ENCODE data around the gene TRPV2.

Gene TRPV2

GRCh38 chr17:16459271-16459670 lies 43.9 kb downstream of the TRPV2 start:
- no peak for DNase-seq (ENCODE audit: low spot score)

GRCh38 chr17:16459855-16460550 lies 44.6 kb downstream of the TRPV2 start:
- DNase-seq (ENCODE audit: low spot score) = no peak

GRCh38 chr17:16460796-16461605 lies 45.6 kb downstream of the TRPV2 start:
- DNase-seq (ENCODE audit: low spot score) = no peak

GRCh38 chr17:16461606-16461866 lies 46.2 kb downstream of the TRPV2 start:
- no peak for DNase-seq (ENCODE audit: low spot score)

GRCh38 chr17:16462070-16462864 lies 46.9 kb downstream of the TRPV2 start:
- no peak for DNase-seq (ENCODE audit: low spot score)

- no peak for DNase-seq (ENCODE audit: low spot score)
These were observed 48.3 kb downstream of the TRPV2 start for GRCh38 chr17:16463358-16464302.

- no peak for DNase-seq (ENCODE audit: low spot score)
These were observed 49.1 kb downstream of the TRPV2 start for GRCh38 chr17:16464303-16465051.

- no peak for DNase-seq (ENCODE audit: low spot score)
These were observed 49.6 kb downstream of the TRPV2 start for GRCh38 chr17:16465052-16465312.

- no peak for DNase-seq (ENCODE audit: low spot score)
These were observed 50.5 kb downstream of the TRPV2 start for GRCh38 chr17:16465861-16466338.

- DNase-seq (ENCODE audit: low spot score) = no peak
These were observed 51.0 kb downstream of the TRPV2 start for GRCh38 chr17:16466407-16466806.

GRCh38 chr17:16467044-16467443 lies 51.7 kb downstream of the TRPV2 start:
- DNase-seq (ENCODE audit: low spot score) = no peak

GRCh38 chr17:16467886-16468285 lies 52.5 kb downstream of the TRPV2 start:
- DNase-seq (ENCODE audit: low spot score) = no peak

GRCh38 chr17:16468428-16468992 lies 53.1 kb downstream of the TRPV2 start:
- no peak for DNase-seq (ENCODE audit: low spot score)

GRCh38 chr17:16470265-16470664 lies 54.9 kb downstream of the TRPV2 start:
- no peak for DNase-seq (ENCODE audit: low spot score)

GRCh38 chr17:16471295-16471694 lies 55.9 kb downstream of the TRPV2 start:
- no peak for DNase-seq (ENCODE audit: low spot score)

GRCh38 chr17:16472539-16472938 lies 57.2 kb downstream of the TRPV2 start:
- DNase-seq (ENCODE audit: low spot score) = no peak

GRCh38 chr17:16473044-16474011 lies 58.0 kb downstream of the TRPV2 start:
- no peak for DNase-seq (ENCODE audit: low spot score)

GRCh38 chr17:16474012-16474725 lies 58.8 kb downstream of the TRPV2 start:
- DNase-seq (ENCODE audit: low spot score) = no peak

GRCh38 chr17:16475179-16475704 lies 59.9 kb downstream of the TRPV2 start:
- no peak for DNase-seq (ENCODE audit: low spot score)

Measured in NAMALWA (cell line).